Measurements from ENCODE around the gene ST3GAL5.
"Not testable (repeated sequence)": the region's sequence is repeated elsewhere in the genome, so short reads cannot be mapped to it uniquely, and the experiment has no call there.

ST3GAL5 gene

DNA sequence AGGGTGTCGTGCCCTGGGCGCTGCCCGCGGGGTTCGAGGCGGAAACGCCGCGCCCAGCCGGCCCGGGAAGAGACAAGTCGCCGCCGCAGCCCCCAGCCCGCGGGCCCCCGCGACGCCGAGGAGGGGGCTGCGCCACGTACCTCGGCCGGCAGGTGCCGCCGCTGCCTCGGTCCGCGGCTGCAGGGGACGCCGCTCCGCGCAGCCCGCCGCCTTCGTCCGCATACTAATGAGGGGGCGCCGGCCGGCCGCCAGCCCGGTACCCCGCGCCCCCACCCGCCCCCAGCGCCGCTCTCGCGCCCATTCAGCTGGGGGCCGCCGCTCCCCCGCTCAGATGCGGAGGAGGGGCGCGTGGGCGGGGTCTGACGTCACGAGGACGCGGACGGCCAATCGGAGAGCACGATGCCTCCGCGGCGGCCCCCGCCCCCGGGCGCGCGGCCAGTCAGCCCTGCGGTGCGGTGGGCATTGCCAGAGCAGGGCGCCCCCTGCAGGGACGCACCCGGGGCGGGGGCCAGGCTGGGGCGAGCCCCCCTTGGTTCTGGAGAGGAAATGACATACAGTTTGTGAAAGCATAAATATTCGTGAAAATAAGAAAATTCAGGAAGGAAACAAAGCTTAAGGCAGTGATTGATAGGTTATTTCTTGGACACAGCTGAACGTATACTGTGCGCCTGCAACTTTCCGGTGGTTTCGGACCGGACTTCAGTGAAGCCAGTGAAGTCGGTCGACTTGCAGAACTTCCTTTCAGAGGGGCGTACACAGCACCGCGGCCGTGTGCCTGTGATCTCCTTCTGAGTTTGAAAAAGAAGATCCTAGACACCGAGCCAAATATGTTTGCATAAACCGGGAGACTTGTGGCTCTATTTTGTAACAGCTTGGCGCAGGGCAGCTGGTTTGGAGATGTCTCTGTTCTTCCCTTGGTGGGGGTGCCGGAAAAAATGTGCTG lies at the start of gene ST3GAL5:
ST3GAL5 (minus strand) TSS at position 307 of the 943 bp plus-strand sequence; CDS start at position 222, 85 bp downstream.
- DNase-seq (ENCODE audit: low spot score): peak; percentile 68

DNA sequence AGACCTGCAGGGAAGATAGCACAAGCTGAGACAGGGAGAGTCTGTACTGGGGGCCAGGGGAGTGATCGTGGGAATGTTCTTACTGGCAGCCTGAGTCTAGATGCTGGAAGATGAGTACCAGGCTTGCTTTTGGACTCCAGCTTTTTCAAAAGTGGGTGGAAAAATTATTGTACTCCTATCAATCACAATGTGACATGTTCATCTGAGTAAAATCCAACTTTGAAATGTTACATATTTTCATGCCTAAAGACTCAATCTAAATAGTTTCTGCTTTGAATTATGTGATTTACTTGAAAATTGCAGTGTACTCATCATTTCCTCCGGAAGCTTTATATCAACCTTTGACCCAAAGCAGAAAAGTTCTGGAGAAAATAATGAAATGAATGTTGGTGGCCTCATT lies 49.7 kb upstream of the ST3GAL5 start:
- DNase-seq (ENCODE audit: low spot score): no peak

DNA sequence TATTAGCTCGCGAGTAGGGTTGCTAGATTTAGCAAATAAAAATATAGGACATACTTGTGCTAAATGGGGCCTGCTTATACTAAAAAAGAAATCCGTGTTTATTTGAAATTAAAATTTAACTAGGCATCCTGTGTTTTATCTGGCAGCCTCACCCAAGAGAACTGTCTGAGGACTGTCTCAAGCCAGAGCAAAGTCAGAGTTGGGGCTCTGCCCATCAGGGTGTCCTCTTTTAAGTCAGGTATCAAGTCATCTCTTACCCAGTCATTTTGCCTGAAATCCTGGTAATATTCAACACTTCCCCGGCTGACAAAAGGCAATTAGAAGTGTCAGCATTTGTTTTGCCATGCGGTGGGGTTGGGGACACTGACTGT lies 48.3 kb upstream of the ST3GAL5 start:
- DNase-seq (ENCODE audit: low spot score): no peak

DNA sequence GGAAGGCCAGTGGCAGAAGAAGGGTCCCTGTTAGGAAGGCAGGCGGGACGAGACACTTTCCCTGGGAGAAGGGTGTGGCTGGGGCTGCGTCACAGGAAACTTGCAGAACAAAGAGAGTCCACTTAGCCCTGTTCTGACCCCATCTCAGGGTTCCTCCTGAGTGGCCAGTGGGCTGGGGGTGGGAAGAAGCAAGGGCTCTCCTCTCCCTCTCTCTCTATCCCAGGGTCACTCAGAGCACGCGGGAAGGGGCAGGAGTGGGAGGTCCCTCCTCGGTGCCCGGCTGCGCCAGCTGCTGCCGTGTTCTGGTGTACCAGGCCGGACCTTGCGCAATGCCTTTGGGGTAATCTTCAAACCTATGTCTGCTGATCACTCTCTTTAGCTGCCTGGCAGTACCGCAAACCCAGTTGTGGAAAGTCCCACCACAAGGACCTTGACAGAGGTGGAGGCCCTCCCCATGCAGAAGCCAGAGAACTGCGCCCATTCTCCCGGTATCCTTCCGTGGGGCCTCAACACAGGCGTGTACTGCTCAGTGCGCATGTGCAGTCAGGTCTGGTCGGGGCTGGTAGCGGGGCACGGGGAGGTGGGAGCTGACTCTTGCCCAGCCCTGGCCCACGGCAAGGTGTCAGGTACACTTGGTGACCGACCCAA lies 47.8 kb upstream of the ST3GAL5 start:
- no peak for DNase-seq (ENCODE audit: low spot score)

DNA sequence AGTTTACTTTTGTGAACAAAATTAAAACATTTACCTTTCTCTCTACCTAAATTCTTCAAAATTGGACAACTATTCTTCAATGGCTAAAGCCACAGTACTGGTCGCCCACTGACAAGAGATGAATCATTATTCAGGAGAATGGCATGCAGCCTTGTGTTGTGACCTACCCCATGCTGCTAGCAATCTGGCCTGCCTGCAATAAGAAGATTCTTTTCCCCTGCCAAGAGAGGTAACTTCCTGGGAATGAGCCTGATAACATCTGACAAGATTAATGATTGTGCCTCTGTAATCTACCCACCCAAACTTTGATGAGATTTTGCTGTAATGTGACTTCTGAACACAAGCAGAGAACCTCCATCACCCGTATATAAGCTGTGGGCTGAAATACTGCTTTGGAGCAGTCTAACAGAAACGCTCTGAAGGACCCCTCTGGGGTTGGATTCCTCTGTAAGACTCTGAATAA lies 47.0 kb upstream of the ST3GAL5 start:
- DNase-seq (ENCODE audit: low spot score): peak; percentile 79

DNA sequence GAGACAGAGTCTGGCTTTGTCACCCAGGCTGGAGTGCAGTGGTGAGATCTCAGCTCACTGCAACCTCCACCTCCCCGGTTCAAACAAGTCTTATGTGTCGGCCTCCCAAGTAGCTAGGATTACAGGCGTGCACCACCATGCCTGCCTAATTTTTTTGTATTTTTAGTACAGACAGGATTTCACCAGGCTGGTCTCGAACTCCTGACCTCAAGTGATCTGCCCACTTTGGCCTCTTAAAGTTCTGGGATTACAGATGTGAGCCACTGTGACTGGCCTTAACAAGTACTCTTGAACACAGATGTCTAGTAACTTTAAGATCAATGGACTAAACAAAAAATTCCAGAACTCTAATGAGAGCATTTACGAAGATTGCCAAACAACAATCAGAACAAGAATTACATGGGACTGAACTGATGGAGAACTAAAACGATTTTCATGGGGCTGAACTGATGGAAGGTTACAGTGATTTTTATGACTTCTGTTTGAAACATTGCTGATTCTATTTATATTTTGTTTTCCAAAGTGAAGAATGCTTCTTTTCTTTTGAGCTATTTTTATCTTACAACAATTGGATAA lies 46.5 kb upstream of the ST3GAL5 start:
- no peak for DNase-seq (ENCODE audit: low spot score)

DNA sequence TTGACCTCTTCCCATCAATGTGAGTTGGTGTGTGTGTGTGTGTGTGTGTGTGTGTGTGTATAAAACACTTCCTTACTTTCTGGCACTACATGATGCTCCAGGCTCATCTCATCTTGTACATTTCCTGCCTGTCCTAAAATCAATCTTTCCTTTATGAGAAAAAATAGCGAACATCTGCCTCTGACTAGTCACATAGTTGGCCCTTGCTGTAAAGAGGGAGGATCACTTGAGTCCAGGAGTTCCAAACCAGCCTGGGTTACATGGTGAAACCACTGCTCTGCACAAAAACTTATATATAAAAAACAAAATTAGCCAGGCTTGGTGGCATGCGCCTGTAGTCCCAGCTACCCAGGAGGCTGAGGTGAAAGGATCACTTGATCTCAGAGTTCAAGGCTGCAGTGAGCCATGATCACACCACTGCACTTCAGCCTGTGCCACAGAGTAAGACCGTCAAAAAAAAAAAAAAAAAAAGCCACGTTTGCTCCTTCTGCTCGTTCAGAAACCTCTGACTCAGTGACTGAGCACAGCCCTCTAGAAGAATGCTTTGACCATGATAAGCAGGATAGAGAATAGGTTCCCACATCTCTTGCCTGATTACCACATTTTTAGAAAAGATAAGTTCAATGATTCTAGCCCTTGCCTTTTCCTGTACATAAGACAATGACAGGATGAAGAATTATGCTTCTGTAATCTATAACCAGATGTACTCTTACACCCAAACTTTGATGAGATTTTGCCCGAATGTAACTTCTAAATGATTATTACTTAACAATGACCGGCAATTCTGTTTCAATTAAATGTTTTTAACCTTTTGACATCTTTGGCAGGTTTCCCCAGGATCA lies 45.2 kb upstream of the ST3GAL5 start:
- DNase-seq (ENCODE audit: low spot score): no peak

DNA sequence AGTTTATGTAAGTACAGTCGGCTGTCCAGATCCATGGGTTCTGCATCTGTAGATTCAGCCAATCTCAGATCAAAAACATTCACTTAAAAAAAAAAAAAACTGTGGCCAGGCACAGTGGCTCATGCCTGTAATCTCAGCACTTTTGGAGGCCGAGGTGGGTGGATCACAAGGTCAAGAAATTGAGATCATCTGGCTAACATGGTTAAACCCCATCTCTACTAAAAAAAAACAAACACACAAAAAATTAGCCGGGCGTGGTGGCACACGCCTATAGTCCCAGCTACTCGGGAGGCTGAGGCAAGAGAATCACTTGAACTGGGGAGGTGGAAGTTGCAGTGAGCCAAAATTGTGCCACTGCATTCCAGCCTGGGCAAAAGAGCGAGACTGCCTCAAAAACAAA lies 42.4 kb upstream of the ST3GAL5 start:
- DNase-seq (ENCODE audit: low spot score): not testable (repeated sequence)

DNA sequence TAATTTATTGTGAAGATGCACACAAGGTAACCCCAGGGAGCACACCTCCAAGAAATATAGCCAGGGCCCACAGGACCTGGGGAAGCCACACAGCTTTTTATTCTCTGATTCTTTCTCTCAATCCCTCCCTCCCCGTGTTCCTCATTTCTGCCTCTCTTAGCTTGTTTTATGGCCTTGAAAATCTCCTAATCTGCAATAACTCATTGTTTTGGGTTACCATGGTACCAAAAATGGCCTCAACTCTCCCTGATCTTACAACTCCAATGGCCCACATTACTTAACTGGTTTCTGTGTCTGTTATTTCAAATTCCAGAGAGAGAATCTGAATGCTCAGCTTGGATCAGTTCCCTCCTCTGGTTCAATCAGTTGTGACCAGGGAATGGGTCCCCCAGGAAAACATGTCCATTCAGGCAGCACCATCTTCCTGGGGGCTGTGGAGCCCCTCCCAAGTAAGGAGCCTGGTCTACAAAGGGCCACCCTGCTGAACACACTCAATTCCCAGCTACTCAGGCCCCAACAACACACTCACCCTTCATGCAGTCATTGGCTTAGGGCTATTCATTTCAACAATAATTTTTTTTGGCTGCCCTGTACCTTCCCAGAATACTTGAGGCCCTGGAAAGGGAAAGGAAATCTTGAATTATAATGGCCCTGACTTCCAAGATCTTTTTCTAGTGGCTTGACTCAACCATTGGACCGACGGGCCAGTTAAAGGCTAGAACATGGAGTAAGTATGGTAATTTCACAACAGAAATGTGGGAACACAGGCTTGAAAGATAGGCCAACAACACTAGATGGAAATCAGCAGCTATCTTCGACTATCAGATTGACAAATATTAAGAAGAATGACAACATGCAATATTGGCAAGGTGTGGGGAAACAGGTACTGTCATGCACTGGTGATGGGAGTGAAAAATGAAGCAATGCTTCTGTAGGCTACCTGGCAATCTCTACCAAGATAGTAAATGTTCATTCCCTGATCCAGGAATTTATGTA lies 41.6 kb upstream of the ST3GAL5 start:
- DNase-seq (ENCODE audit: low spot score): no peak

DNA sequence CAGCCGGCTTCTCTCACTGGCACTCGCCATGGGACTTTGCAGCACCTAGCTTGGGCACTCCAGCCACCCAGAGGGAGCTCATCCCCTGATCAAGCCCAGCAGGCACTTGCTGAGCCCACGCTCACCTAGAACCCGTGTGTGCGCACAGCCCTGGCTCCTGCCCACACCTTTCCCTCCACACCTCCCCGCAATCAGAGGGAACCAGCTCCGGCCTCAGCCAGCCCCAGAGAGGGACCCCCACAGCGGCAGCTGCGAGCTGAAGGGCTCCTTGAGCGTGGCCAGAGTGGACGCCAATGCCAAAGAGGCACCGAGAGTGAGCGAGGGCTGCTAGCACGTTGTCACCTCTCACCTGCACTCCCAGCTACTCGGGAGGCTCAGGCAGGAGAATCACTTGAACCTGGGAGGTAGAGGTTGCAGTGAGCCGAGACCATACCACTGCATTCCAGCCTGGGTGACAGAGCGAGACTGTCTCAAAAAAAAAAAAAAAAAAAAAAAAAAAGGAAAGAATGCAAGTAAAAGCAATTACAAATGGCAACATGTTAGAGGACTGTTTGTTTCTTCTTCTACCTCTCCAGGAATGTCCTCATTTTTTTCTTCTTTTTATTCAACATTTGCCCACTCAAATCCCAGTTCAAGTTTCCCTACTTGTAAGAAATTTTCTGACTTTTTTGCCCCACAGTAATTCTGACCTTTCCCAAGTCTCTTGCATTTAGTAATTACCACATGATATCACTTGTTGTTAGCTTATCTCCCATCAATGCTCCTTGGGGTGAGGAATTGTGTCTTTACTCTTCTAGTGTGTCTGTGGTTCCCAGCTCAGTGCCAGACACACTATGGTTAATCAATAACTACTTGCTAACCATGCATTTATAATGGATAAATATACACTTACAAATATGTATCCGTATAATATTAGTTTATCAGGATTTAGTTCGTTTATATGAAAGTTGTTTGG lies 40.6 kb upstream of the ST3GAL5 start:
- DNase-seq (ENCODE audit: low spot score): no peak

DNA sequence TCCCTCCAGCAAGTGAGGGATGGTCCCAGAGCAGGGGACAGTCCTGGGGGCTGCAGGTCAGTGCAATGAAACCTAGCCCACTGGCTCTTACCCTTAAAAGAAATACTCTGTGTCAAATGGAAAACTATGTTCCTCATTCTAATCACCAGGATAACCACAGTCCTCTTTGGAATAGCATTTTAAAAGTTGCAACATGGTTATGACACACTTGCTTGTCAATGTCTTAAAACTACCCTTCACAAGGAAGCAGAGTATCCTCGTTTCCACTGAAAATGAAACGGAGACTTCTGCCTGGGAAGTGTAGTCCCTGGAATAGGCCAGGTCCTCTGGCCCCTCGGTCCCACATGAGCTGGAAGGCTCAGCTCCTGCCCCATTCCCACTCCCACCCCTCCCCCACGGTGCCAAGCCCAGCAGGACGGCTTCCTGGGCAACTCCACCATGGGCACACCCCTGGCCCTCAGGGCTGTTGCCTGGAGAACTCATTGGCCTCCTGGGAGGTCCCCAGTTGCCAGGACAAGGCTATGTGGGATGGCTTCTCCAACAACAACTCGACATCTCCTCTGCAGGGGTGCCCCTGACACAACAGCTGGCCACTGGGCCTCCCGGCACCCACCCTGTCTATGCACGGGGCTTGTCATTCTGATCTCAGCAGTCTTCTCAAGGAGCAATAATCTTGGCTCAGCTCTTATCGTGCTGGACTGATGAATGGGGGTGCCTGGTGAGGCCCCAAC lies 38.3 kb upstream of the ST3GAL5 start:
- no peak for DNase-seq (ENCODE audit: low spot score)

DNA sequence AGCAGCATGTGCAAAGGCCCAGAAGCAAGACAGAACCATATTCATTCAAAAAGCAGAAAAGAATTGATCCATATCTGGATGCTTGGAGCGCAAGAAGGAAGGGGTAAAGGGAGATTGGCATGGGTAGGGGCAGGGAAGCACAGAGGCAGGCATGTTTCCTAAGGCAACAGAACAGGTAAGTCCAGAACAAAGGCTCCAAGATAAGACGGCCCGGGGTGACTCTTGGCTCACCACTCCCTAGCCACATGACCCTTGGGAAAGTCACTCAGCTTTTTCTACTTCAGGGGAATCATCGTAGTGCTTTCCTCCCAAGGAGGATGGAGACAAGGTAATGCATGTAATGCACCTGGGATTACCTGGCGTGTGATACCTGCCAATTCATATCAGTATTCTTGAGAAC lies 37.7 kb upstream of the ST3GAL5 start:
- no peak for DNase-seq (ENCODE audit: low spot score)

DNA sequence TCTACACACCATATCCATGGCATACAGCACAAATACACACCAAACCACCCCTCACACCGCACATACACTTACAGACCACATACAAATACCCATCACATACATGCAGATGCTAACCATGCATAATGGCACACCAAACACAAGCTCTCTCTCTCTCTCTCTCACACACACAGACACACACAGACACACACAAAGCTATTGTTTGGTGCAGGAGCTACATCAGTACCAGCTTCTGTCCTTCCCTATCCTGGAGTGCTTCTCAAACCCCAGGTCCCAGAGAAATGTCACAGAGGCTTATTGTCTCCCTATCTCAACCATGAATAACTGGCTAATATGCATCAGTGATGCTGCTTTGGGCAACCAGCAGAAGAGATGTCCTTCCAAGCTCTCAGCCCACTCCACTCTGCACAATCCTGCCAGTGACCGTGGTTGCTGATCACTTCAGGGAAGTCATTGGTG lies 36.5 kb upstream of the ST3GAL5 start:
- DNase-seq (ENCODE audit: low spot score): no peak

DNA sequence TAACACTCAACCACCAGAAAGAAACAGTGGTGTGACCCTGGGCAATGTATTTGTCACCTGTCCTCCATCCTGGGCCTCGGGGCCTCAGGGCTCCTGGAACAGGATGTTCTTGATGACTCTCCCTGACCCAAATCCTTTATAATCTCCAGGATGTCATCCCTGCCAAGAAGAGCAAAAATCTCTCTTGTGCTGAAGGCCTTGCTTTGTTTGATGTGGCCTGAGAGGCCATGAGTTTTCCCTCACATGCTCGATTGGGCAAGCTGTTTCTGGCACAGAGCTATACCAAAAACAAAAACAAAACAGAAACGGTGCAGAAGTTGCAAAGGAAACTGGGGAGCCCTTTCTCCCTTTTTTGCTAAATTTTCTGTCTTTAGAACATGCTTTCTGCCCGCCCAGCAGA lies 35.7 kb upstream of the ST3GAL5 start:
- DNase-seq (ENCODE audit: low spot score): peak; percentile 96

DNA sequence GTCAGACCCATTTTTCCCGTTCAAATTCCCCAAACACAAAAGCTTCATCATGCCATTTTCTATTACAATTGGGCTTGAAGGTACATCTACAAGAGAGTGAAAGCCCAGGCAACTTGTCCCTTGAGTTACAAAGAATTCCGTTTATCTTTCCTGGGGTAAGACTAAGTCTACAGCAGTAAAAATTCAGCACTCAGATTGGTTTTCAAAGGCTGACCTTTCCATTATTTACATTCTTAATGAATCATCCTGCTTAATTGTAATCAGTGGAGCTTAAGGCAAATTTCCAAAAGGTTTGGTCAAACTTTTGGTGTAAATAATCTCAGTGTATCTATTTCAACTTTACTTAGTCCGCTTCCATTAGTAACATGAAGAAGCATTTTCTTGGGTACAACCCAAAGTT lies 33.4 kb upstream of the ST3GAL5 start:
- no peak for DNase-seq (ENCODE audit: low spot score)

DNA sequence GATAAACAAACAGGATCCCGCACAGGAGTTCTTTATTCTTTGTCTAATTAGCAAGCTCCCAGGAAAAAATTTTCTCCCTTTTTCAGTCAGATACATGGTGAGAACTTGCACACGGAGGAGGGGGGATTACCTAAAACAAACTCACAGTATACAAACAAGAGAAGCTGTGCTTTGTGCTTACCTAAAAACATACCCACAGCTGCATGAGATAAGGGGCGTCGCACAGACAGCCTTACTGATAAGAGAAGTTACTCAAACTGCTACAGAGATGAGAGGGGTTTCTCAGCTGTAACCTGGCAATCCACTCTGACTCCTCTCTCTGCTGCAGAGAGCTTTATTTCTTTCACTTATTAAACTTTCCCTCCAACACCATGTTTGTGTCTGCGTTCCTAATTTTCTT lies 32.9 kb upstream of the ST3GAL5 start:
- DNase-seq (ENCODE audit: low spot score): no peak

DNA sequence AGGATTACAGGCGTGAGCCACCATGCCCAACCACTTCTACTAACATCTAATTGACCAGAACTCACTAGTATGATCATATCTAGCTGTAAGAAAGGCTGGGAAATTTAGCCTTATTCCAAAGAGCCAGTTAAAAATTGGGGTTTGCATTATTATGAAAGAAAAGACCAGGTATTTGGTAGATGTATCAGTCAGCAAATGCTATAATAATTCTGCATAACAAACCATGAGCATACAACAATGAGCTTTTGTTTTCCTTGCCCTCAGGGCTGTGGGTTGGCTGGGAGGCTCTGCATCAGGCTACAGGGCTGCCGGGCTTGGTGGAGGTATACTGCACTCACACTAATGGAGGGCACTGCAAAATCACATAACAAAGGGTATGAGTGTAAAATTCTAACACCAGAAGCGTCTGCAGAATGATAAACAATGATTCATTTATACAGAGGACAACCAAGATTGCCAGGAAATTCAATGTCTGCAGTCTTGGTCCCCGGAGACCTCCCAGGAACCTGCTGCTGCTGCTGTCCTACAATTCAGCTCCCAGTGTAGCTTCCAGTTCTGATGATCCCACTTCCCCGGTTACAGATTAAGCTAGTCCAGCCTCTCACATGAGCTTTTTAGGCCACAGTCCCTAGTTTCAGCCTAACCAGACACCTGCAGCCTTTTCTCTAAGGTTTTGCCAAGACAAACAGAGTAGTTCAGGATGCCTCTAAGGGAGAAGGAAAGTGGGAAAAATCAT lies 32.2 kb upstream of the ST3GAL5 start:
- DNase-seq (ENCODE audit: low spot score): peak; percentile 74

Measured in COLO829 (cell line).